H1 (cell line): ENCODE measurements around the gene SPCS3. TPM values are rescaled to one million over a fixed set of nuclear protein-coding genes. Genes with fewer than 3 reads are reported as not detected.

Experiments
- CTCF ChIA-PET: fragments of 300-600 bp; sonication (Branson Sonifier 250); formaldehyde crosslinking; loops from one replicate; lab custom pipeline; 2021; ENCODE audit not compliant: partially characterized antibody; lab: Charles Lee
- POLR2A ChIA-PET: fragments of 300-600 bp; sonication (Branson Sonifier 250); formaldehyde crosslinking; loops from one replicate; lab custom pipeline; 2021; ENCODE audit warnings: inconsistent platforms; ENCODE audit not compliant: partially characterized antibody; lab: Charles Lee
- DNase-seq, 2 experiments: peaks; one replicate each; pipeline versions ENCODE4 v3.0.0 to v3.0.0-alpha.2; 2010 to 2022; ENCODE audit warnings: low spot score in 2 of 2, low read depth in 1 of 2, mixed read lengths in 1 of 2
- FAIRE-seq: peaks from 2 replicates; lab custom pipeline; 2011; peaks lifted over from hg19 to GRCh38; lab: Jason Lieb, UNC
- H2AFZ ChIP-seq: 2 replicates; pipeline ENCODE4 v1.8.1; 2012; ENCODE audit warnings: low read length, inconsistent platforms
- H2AK5ac ChIP-seq: 2 replicates; pipeline ENCODE4 v1.6.1; 2013; ENCODE audit warnings: low read depth, low read length
- H2BK120ac ChIP-seq: replicated peaks from 2 replicates; pipeline ENCODE3; 2013; ENCODE audit warnings: low read depth, low read length, inconsistent platforms
- H2BK12ac ChIP-seq: 2 replicates; pipeline ENCODE4 v1.6.1; 2013; ENCODE audit warnings: low read depth, low read length
- H2BK15ac ChIP-seq: 2 replicates; pipeline ENCODE4 v1.6.1; 2013; ENCODE audit warnings: low read length
- H2BK20ac ChIP-seq: 2 replicates; pipeline ENCODE4 v1.6.1; 2013; ENCODE audit warnings: low read length
- H2BK5ac ChIP-seq: 2 replicates; pipeline ENCODE4 v1.6.1; 2013; ENCODE audit warnings: low read depth, low read length
- H3K14ac ChIP-seq: 2 replicates; pipeline ENCODE4 v1.6.1; 2013; ENCODE audit warnings: inconsistent platforms; ENCODE audit not compliant: insufficient read length
- H3K18ac ChIP-seq: 2 replicates; pipeline ENCODE4 v1.6.1; 2013; ENCODE audit warnings: low read length; ENCODE audit errors: extremely low read depth
- H3K23ac ChIP-seq: 2 replicates; pipeline ENCODE4 v1.6.1; 2013; ENCODE audit warnings: inconsistent platforms; ENCODE audit not compliant: insufficient read length
- H3K23me2 ChIP-seq: 2 replicates; pipeline ENCODE4 v1.6.1; 2013; ENCODE audit warnings: low read depth, low read length
- H3K27ac ChIP-seq: 2 replicates; pipeline ENCODE4 v1.6.1; 2011; ENCODE audit warnings: low read depth, low read length, inconsistent platforms
- H3K27me3 ChIP-seq, 4 experiments: replicated peaks in 1 of 4; 1 replicate in 1 of 4; 2 replicates in 3 of 4; pipeline versions ENCODE4 v1.6.1 to v1.8.1; 2011 to 2013; ENCODE audit warnings: low read length in 3 of 4, mild to moderate bottlenecking in 3 of 4, inconsistent platforms in 2 of 4, mixed read lengths in 2 of 4, moderate library complexity in 1 of 4; ENCODE audit not compliant: control insufficient read depth in 3 of 4, insufficient read depth in 3 of 4; ENCODE audit errors: extremely low read depth in 1 of 4
- H3K36me3 ChIP-seq, 4 experiments: 2 replicates each; pipeline versions ENCODE4 v1.6.1 to v1.8.1; 2011 to 2013; ENCODE audit warnings: mild to moderate bottlenecking in 4 of 4, low read length in 3 of 4, moderate library complexity in 2 of 4, control low read depth in 1 of 4, inconsistent platforms in 1 of 4; ENCODE audit not compliant: insufficient read depth in 4 of 4, control insufficient read depth in 2 of 4
- H3K4ac ChIP-seq: replicated peaks from 2 replicates; pipeline ENCODE3; 2013; ENCODE audit warnings: low read length, low read depth, mixed read lengths, inconsistent platforms; ENCODE audit not compliant: insufficient read length
- H3K4me1 ChIP-seq, 4 experiments: replicated peaks in 1 of 4; 1 replicate in 1 of 4; 2 replicates in 3 of 4; pipeline versions ENCODE4 v1.6.1 to v1.8.1; 2011 to 2013; ENCODE audit warnings: low read length in 3 of 4, inconsistent platforms in 2 of 4, mixed read lengths in 1 of 4; ENCODE audit not compliant: insufficient read depth in 4 of 4, control insufficient read depth in 3 of 4
- H3K4me2 ChIP-seq, 2 experiments: 2 replicates each; pipeline versions ENCODE4 v1.6.1 to v1.8.1; 2011 to 2013; ENCODE audit warnings: low read depth in 2 of 2, low read length in 2 of 2, control low read depth in 1 of 2, inconsistent platforms in 1 of 2, mild to moderate bottlenecking in 1 of 2; ENCODE audit not compliant: insufficient read depth in 1 of 2
- H3K4me3 ChIP-seq, 4 experiments: fragments of 200-600, 300-600 bp in 1 of 4; sonication (generic), shearing (Covaris generic), sonication (Bioruptor Twin) in 1 of 4; 2 replicates each; pipeline versions ENCODE4 v1.5.1 to v1.8.1; 2011 to 2016; ENCODE audit warnings: low read length in 4 of 4, low read depth in 3 of 4, control low read depth in 2 of 4, inconsistent platforms in 2 of 4, mild to moderate bottlenecking in 2 of 4, mixed read lengths in 1 of 4, moderate library complexity in 1 of 4; ENCODE audit not compliant: insufficient read depth in 2 of 4; ENCODE audit errors: extremely low read depth in 1 of 4
- H3K56ac ChIP-seq: replicated peaks from 2 replicates; pipeline ENCODE3; 2013; ENCODE audit warnings: low read depth, mild to moderate bottlenecking, mixed read lengths, low read length, inconsistent platforms; ENCODE audit not compliant: insufficient read length
- H3K79me1 ChIP-seq: 2 replicates; pipeline ENCODE4 v1.6.1; 2013; ENCODE audit warnings: low read depth, low read length, control low read depth
- H3K79me2 ChIP-seq, 2 experiments: 2 replicates each; pipeline versions ENCODE4 v1.6.1 to v1.8.1; 2012 to 2013; ENCODE audit warnings: low read length in 2 of 2, mild to moderate bottlenecking in 2 of 2, inconsistent platforms in 1 of 2; ENCODE audit not compliant: insufficient read depth in 2 of 2, control insufficient read depth in 1 of 2
- H3K9ac ChIP-seq, 4 experiments: replicated peaks in 1 of 4; 1 replicate in 1 of 4; 2 replicates in 3 of 4; pipeline versions ENCODE4 v1.6.1 to v1.8.1; 2011 to 2013; ENCODE audit warnings: low read depth in 3 of 4, low read length in 3 of 4, control low read depth in 2 of 4, mild to moderate bottlenecking in 2 of 4, moderate library complexity in 2 of 4, inconsistent platforms in 1 of 4; ENCODE audit errors: extremely low read depth in 1 of 4
- H3K9me3 ChIP-seq, 2 experiments: 2 replicates each; pipeline versions ENCODE4 v1.6.1 to v1.8.1; 2012 to 2013; ENCODE audit warnings: mild to moderate bottlenecking in 2 of 2, moderate library complexity in 2 of 2, control low read depth in 1 of 2, inconsistent platforms in 1 of 2, low read depth in 1 of 2, low read length in 1 of 2, mixed read lengths in 1 of 2; ENCODE audit not compliant: insufficient read depth in 2 of 2
- H4K20me1 ChIP-seq, 2 experiments: replicated peaks in 1 of 2; 2 replicates each; pipeline versions ENCODE3 to v1.8.1; 2011 to 2013; ENCODE audit warnings: inconsistent platforms in 2 of 2, low read length in 2 of 2, mild to moderate bottlenecking in 1 of 2; ENCODE audit not compliant: insufficient read depth in 2 of 2, control insufficient read depth in 1 of 2
- H4K5ac ChIP-seq: 2 replicates; pipeline ENCODE4 v1.6.1; 2013; ENCODE audit warnings: low read length, low read depth, mixed read lengths, inconsistent platforms; ENCODE audit not compliant: insufficient read length
- H4K8ac ChIP-seq: 2 replicates; pipeline ENCODE4 v1.8.0; 2013; ENCODE audit warnings: mild to moderate bottlenecking, moderate library complexity, low read length, inconsistent platforms; ENCODE audit not compliant: insufficient read depth; ENCODE audit errors: extremely low read depth
- H4K91ac ChIP-seq: replicated peaks from 2 replicates; pipeline ENCODE3; 2013; ENCODE audit warnings: low read length, mixed read lengths, inconsistent platforms; ENCODE audit not compliant: insufficient read length
- CHD1 ChIP-seq: IDR thresholded peaks from 2 replicates; pipeline ENCODE4 v1.6.1; 2012; ENCODE audit warnings: low read depth, low read length, improper control_type of control experiment
- EZH2 ChIP-seq: fragments of 200-600 bp; sonication (generic); IDR thresholded peaks from 2 replicates; pipeline ENCODE4 v1.7.1; 2012; ENCODE audit warnings: low read depth, mild to moderate bottlenecking, moderate library complexity, low read length, inconsistent platforms; ENCODE audit not compliant: severe bottlenecking
- KDM1A ChIP-seq: fragments of 200-600, 300-600 bp; sonication (generic); IDR thresholded peaks from 2 replicates; pipeline ENCODE4 v1.7.1; 2016; ENCODE audit warnings: mild to moderate bottlenecking, low read length, borderline replicate concordance
- KDM5A ChIP-seq: fragments of 200-600 bp; IDR thresholded peaks from 2 replicates; pipeline ENCODE4 v1.7.1; 2012; ENCODE audit warnings: mild to moderate bottlenecking, low read length, inconsistent platforms, mixed read lengths
- POLR2A ChIP-seq, 2 experiments: IDR thresholded peaks; 1 replicate in 1 of 2; 2 replicates in 1 of 2; pipeline ENCODE4 v1.6.1; 2011; ENCODE audit warnings: low read depth in 2 of 2, low read length in 2 of 2, mild to moderate bottlenecking in 2 of 2; ENCODE audit errors: control extremely low read depth in 1 of 2
- POU5F1 ChIP-seq: IDR thresholded peaks from 2 replicates; pipeline ENCODE4 v1.6.1; 2011; ENCODE audit warnings: low read depth, mild to moderate bottlenecking, low read length, moderate library complexity
- SAP30 ChIP-seq: fragments of 300-600 bp; sonication (generic); IDR thresholded peaks from 2 replicates; pipeline ENCODE4 v1.7.1; 2012; ENCODE audit warnings: low read length, moderate library complexity, mild to moderate bottlenecking, inconsistent platforms; ENCODE audit not compliant: insufficient read depth, insufficient replicate concordance
- SIRT6 ChIP-seq: IDR thresholded peaks from one replicate; pipeline ENCODE4 v1.7.1; 2012; ENCODE audit warnings: low read length, inconsistent platforms
- TAF1 ChIP-seq: IDR thresholded peaks from 2 replicates; pipeline ENCODE4 v1.6.1; 2011; ENCODE audit warnings: mild to moderate bottlenecking, low read depth, low read length
- TEAD4 ChIP-seq: IDR thresholded peaks from 2 replicates; pipeline ENCODE4 v1.6.1; 2012; ENCODE audit warnings: low read depth, low read length, inconsistent platforms, mixed read lengths
- WGBS, 2 experiments: shearing (Covaris generic) in 1 of 2; methylation state at CpG; one replicate each; pipeline versions ENCODE4 v1.1.6 to v1.1.7; 2013 to 2015; ENCODE audit warnings: low lambda C conversion rate in 2 of 2, mixed read lengths in 2 of 2, inconsistent platforms in 1 of 2, low coverage in 1 of 2, missing lambda C conversion rate in 1 of 2; ENCODE audit not compliant: insufficient replicate concordance in 2 of 2, insufficient coverage in 1 of 2, insufficient read length in 1 of 2; ENCODE audit errors: extremely low coverage in 1 of 2, missing lambda C conversion rate in 1 of 2; 5-methylcytosine and 5-hydroxymethylcytosine counted together
- polyA plus RNA-seq, 7 experiments: library from polyadenylated mRNA; depleted of rRNA in 3 of 7; stranded (reverse) in 5 of 7; unstranded in 2 of 7; fragments of >200 nt in 5 of 7; fragments of 200-250 nt in 2 of 7; gene quantifications; 1 replicate in 5 of 7; 2 replicates in 1 of 7; 4 replicates in 1 of 7; pipeline versions ENCODE4 v1.2.1 to v1.2.3, GENCODE V29; 2011 to 2013; ENCODE audit warnings: missing spikeins in 2 of 7, mixed read lengths in 2 of 7
- total RNA-seq: library from RNA; stranded (reverse); fragmentation: NEBNext Ultra II Directional; extraction: Animal tissue kit (Norgen Biotek cat#: 25700); gene quantifications from 2 replicates; pipeline ENCODE4 v1.2.1, GENCODE V29; 2021

SPCS3 gene
- total and polyA plus RNA-seq, 2 of the 8 experiments (the other 6 are each of a cell fraction or from before 2014, with no cell fraction given): 18.4 to 117 TPM

- Histone ChIP-seq H3K4me3 (no peak overlapping the region), H4K5ac (no peak overlapping the region), H3K79me2 (no peaks in the 10 kb centered on the region), H2BK5ac (no peak overlapping the region), H3K4ac (no peak overlapping the region), H3K23ac (no peak overlapping the region), H2BK15ac (no peak overlapping the region), H4K20me1 (no peaks in the 10 kb centered on the region), H3K4me1 (no peaks in the 10 kb centered on the region), H3K79me1 (no peaks in the 10 kb centered on the region), H3K23me2 (no peaks in the 10 kb centered on the region), H2BK12ac (no peak overlapping the region), H3K14ac (no peak overlapping the region), H2BK120ac (no peak overlapping the region), H3K4me2 (no peak overlapping the region), H2AFZ (no peak overlapping the region), H3K56ac (no peak overlapping the region), H3K36me3 (no peaks in the 10 kb centered on the region; a peak in 1 of 8 replicates), H3K9me3 (no peaks in the 10 kb centered on the region), H3K18ac (no peak overlapping the region), H3K27me3 (peaks cover 0 to 10% (median 3%) of the 10 kb centered on the region in 4 experiments; a peak in 5 of 7 replicates), H3K27ac (no peak overlapping the region), H3K9ac (no peak overlapping the region), H4K91ac (no peak overlapping the region), H2AK5ac (no peak overlapping the region), H2BK20ac (no peak overlapping the region), H4K8ac (no peak overlapping the region)
- TF ChIP-seq SAP30: no peak
- no peak for TF ChIP-seq KDM1A
- TF ChIP-seq POLR2A (IDR thresholded peaks at IDR 0.05; ENCODE audit: control extremely low read depth in 1 of 2, low read depth in 2 of 2, low read length in 2 of 2): no peak
- no peak for TF ChIP-seq CHD1
- TF ChIP-seq TEAD4: no peak
- no peak for TF ChIP-seq TAF1
- TF ChIP-seq EZH2: no peak
- no peak for TF ChIP-seq POU5F1
- no peak for TF ChIP-seq SIRT6
- no peak for TF ChIP-seq KDM5A
- FAIRE-seq (no peak), DNase-seq (no peak)
- WGBS, 2 experiments: 74% methylated on average over 6 of the region's 6 CpGs; no CpG with 5 or more reads in 1 of the 2 experiments
- ChIA-PET CTCF (interaction anchor here (0.6 to 2.0 kb wide), 4 partner anchors 14 to 768 kb away, joined by 3 to 7 read pairs (median 5); no protein-coding TSS in a partner anchor), POLR2A (interaction anchor here (1.1 kb wide), 1 partner anchor 12 kb away, joined by 4 read pairs; the partner anchor contains the start of gene SPCS3)
Measured at GRCh38 chr4:176307666-176307930, 12.2 kb upstream of the SPCS3 start.
